SK-N-SH (cell line): ENCODE measurements around the gene HTR6. TPM values are rescaled to one million over a fixed set of nuclear protein-coding genes. Genes with fewer than 3 reads are reported as not detected.
"Not testable (repeated sequence)": the region's sequence is repeated elsewhere in the genome, so short reads cannot be mapped to it uniquely, and the experiment has no call there.

Experiments used
- CTCF ChIA-PET: fragments of 300-600, 350-600 bp; formaldehyde crosslinking; extraction: SDS; loops from one replicate; lab custom pipeline; 2021; lab: Yijun Ruan, JAX
- POLR2A ChIA-PET: fragments of 350-600 bp; sonication (Branson Sonifier 250); formaldehyde crosslinking; extraction: SDS; loops from one replicate; lab custom pipeline; 2020; ENCODE audit warnings: antibody characterized with exemption, inconsistent platforms; lab: Yijun Ruan, JAX
- DNase-seq: peaks from one replicate; pipeline ENCODE4 v3.0.0; 2012
- H2AFZ ChIP-seq: fragments of 200-600 bp; sonication (generic); 2 replicates; pipeline ENCODE4 v1.8.1; 2016; ENCODE audit warnings: antibody characterized with exemption, mild to moderate bottlenecking, low read depth
- H3F3A ChIP-seq: fragments of 200-600 bp; sonication (generic); replicated peaks from 2 replicates; pipeline ENCODE3; 2016; ENCODE audit warnings: antibody characterized with exemption, mild to moderate bottlenecking; ENCODE audit not compliant: insufficient read depth
- H3K27ac ChIP-seq, 2 experiments: fragments of 200-500 bp in 1 of 2; fragments of 200-600 bp in 1 of 2; sonication (Bioruptor generic) in 1 of 2; sonication (generic), shearing (Covaris generic) in 1 of 2; 2 replicates each; pipeline versions ENCODE4 v1.5.1 to v1.6.1; 2014 to 2016; ENCODE audit warnings: low read depth in 2 of 2, inconsistent platforms in 1 of 2, low read length in 1 of 2, mild to moderate bottlenecking in 1 of 2, mixed read lengths in 1 of 2
- H3K27me3 ChIP-seq: fragments of 200-600 bp; sonication (generic), shearing (Covaris generic); 2 replicates; pipeline ENCODE4 v1.6.1; 2016; ENCODE audit warnings: mixed run types; ENCODE audit not compliant: insufficient read depth
- H3K36me3 ChIP-seq, 2 experiments: fragments of 200-500 bp in 1 of 2; fragments of 200-600 bp in 1 of 2; sonication (Bioruptor generic) in 1 of 2; sonication (generic) in 1 of 2; replicated peaks in 1 of 2; 2 replicates each; pipeline versions ENCODE3 to v1.5.1; 2014 to 2016; ENCODE audit warnings: low read length in 1 of 2, mild to moderate bottlenecking in 1 of 2; ENCODE audit not compliant: insufficient read depth in 2 of 2, control insufficient read depth in 1 of 2
- H3K4me1 ChIP-seq, 2 experiments: fragments of 200-500 bp in 1 of 2; fragments of 200-600 bp in 1 of 2; sonication (Bioruptor generic) in 1 of 2; sonication (generic), shearing (Covaris generic) in 1 of 2; 2 replicates each; pipeline versions ENCODE4 v1.5.1 to v1.6.1; 2014 to 2016; ENCODE audit warnings: low read depth in 1 of 2, low read length in 1 of 2, mixed run types in 1 of 2; ENCODE audit not compliant: insufficient read depth in 2 of 2, control insufficient read depth in 1 of 2
- H3K4me2 ChIP-seq: fragments of 200-600 bp; sonication (generic), shearing (Covaris generic); 2 replicates; pipeline ENCODE4 v1.6.1; 2017; ENCODE audit warnings: mixed run types
- H3K4me3 ChIP-seq, 2 experiments: fragments of 200-500 bp in 1 of 2; fragments of 200-600 bp in 1 of 2; sonication (Bioruptor generic) in 1 of 2; sonication (generic), shearing (Covaris generic) in 1 of 2; 2 replicates each; pipeline versions ENCODE4 v1.5.1 to v1.8.1; 2014 to 2016; ENCODE audit warnings: low read depth in 2 of 2, inconsistent platforms in 1 of 2, low read length in 1 of 2, mild to moderate bottlenecking in 1 of 2, mixed read lengths in 1 of 2, moderate library complexity in 1 of 2
- H3K79me2 ChIP-seq: fragments of 200-600 bp; sonication (generic); 2 replicates; pipeline ENCODE4 v1.8.1; 2017; ENCODE audit warnings: mild to moderate bottlenecking; ENCODE audit not compliant: insufficient read depth
- H3K9ac ChIP-seq: fragments of 200-600 bp; sonication (generic); 2 replicates; pipeline ENCODE4 v1.6.1; 2017; ENCODE audit warnings: mixed run types
- H3K9me2 ChIP-seq: fragments of 200-600 bp; sonication (generic); 2 replicates; pipeline ENCODE4 v1.6.1; 2017; ENCODE audit warnings: mixed run types
- H3K9me3 ChIP-seq: fragments of 200-600 bp; sonication (generic); 2 replicates; pipeline ENCODE4 v1.6.1; 2017; ENCODE audit warnings: mixed run types, mild to moderate bottlenecking, moderate library complexity
- H4K20me1 ChIP-seq: fragments of 200-600 bp; sonication (generic); 2 replicates; pipeline ENCODE4 v1.6.1; 2017; ENCODE audit warnings: mild to moderate bottlenecking, mixed run types; ENCODE audit not compliant: insufficient read depth
- CTCF ChIP-seq: fragments of 200-600 bp; sonication (generic); IDR thresholded peaks from 2 replicates; pipeline ENCODE4 v1.6.1; 2017; ENCODE audit warnings: antibody characterized with exemption, mild to moderate bottlenecking, moderate library complexity
- EP300 ChIP-seq, 2 experiments: IDR thresholded peaks; 2 replicates each; pipeline versions ENCODE4 v1.4.0 to v1.6.1; 2012; ENCODE audit warnings: borderline replicate concordance in 1 of 2, low read depth in 1 of 2, low read length in 1 of 2
- FOSL2 ChIP-seq: IDR thresholded peaks from 2 replicates; pipeline ENCODE4 v1.4.0; 2012; ENCODE audit warnings: low read depth, mild to moderate bottlenecking, moderate library complexity, borderline replicate concordance
- MEF2A ChIP-seq: IDR thresholded peaks from 2 replicates; pipeline ENCODE4 v1.4.0; 2012; ENCODE audit warnings: low read depth, borderline replicate concordance
- NFIC ChIP-seq: IDR thresholded peaks from 2 replicates; pipeline ENCODE4 v1.4.0; 2012; ENCODE audit warnings: borderline replicate concordance
- PBX3 ChIP-seq: IDR thresholded peaks from 2 replicates; pipeline ENCODE4; 2012
- USF1 ChIP-seq: IDR thresholded peaks from 2 replicates; pipeline ENCODE4 v1.4.0; 2012; ENCODE audit warnings: low read depth, borderline replicate concordance
- USF2 ChIP-seq: fragments of 150-350 bp; IDR thresholded peaks from 2 replicates; pipeline ENCODE4 v1.6.1; 2017; ENCODE audit warnings: antibody characterized with exemption, low read length, low read depth, borderline replicate concordance
- YY1 ChIP-seq: IDR thresholded peaks from 2 replicates; pipeline ENCODE4 v1.4.0; 2012; ENCODE audit warnings: low read depth, mild to moderate bottlenecking
- WGBS: methylation state at CpG from one replicate; pipeline ENCODE4 v1.1.6; 2017; ENCODE audit warnings: low lambda C conversion rate; 5-methylcytosine and 5-hydroxymethylcytosine counted together
- polyA plus RNA-seq, 3 experiments: library from polyadenylated mRNA; depleted of rRNA; stranded (reverse); fragments of >200 nt; gene quantifications; 2 replicates each; pipeline ENCODE4 v1.2.3, GENCODE V29; 2012

The HTR6 gene
- polyA plus RNA-seq, 1 of the 3 experiments (the other 2 are of a cell fraction), result 0.05 TPM

GRCh38 chr1:19639228-19639627 lies 25.4 kb upstream of the HTR6 start:
- POLR2A ChIA-PET, result not testable (repeated sequence)

GRCh38 chr1:19639999-19640362 lies 24.7 kb upstream of the HTR6 start:
- Histone ChIP-seq H3K4me1 (peaks cover 0 to 11% of the 10 kb centered on the region in 2 experiments; a peak in 1 of 4 replicates), H3K79me2 (no peaks in the 10 kb centered on the region), H3K27me3 (no peaks in the 10 kb centered on the region)
- TF ChIP-seq USF1, result no peak
- TF ChIP-seq, all 33 proteins: peak for 0
- CTCF ChIA-PET, result interaction anchor here (0.8 to 3.1 kb wide), 5 partner anchors 11 to 234 kb away, joined by 3 to 19 read pairs (median 5); a partner anchor contains a TSS
- Histone ChIP-seq H3K9ac (no peak overlapping the region), H3K27ac (no peak overlapping the region), H3K36me3 (no peaks in the 10 kb centered on the region), H3K9me2 (no peaks in the 10 kb centered on the region), H3K9me3 (no peaks in the 10 kb centered on the region), H2AFZ (peak overlapping the region; percentile 23; the same call in 1 of the 2 replicates), H4K20me1 (no peaks in the 10 kb centered on the region), H3K4me3 (no peak overlapping the region), H3F3A (no peaks in the 10 kb centered on the region), H3K4me2 (no peak overlapping the region)
- DNase-seq, result no peak
- POLR2A ChIA-PET, result no interaction called here
- 89% methylated on average over 3 of the region's 3 CpGs for WGBS

More at GRCh38 chr1:19639228-19639627, 25.4 kb upstream of the HTR6 start:
- not testable (repeated sequence) for H3K9me2 ChIP-seq, H3K4me2 ChIP-seq, H3K27me3 ChIP-seq, H3F3A ChIP-seq, H4K20me1 ChIP-seq, H3K9me3 ChIP-seq, H3K27ac ChIP-seq, H2AFZ ChIP-seq, H3K9ac ChIP-seq, H3K79me2 ChIP-seq, H3K4me3 ChIP-seq, H3K36me3 ChIP-seq, DNase-seq
- peak; percentile 29 for TF ChIP-seq CTCF
- peaks cover 0 to 11% of the 10 kb centered on the region in 2 experiments; a peak in 1 of 4 replicates for H3K4me1 ChIP-seq
- CTCF ChIA-PET, result interaction anchor here (0.6 to 1.9 kb wide), 3 partner anchors 9 to 91 kb away, joined by 3 to 5 read pairs (median 4); a partner anchor contains a TSS
- 86% methylated on average over 10 of the region's 10 CpGs for WGBS

GRCh38 chr1:19640363-19641316 lies 24.0 kb upstream of the HTR6 start:
- Histone ChIP-seq H3F3A (no peaks in the 10 kb centered on the region), H3K9ac (no peak overlapping the region), H2AFZ (peak overlapping the region; percentile 23; the same call in 1 of the 2 replicates), H3K27ac (no peak overlapping the region), H3K4me1 (peaks cover 0 to 11% of the 10 kb centered on the region in 2 experiments; a peak in 1 of 4 replicates), H3K27me3 (no peaks in the 10 kb centered on the region), H3K79me2 (no peaks in the 10 kb centered on the region), H3K4me3 (no peak overlapping the region), H3K9me2 (no peaks in the 10 kb centered on the region), H3K4me2 (no peak overlapping the region), H3K9me3 (no peaks in the 10 kb centered on the region), H3K36me3 (no peaks in the 10 kb centered on the region), H4K20me1 (no peaks in the 10 kb centered on the region)
- 40% methylated on average over 11 of the region's 14 CpGs for WGBS
- DNase-seq, result peak; percentile 80
- ChIA-PET CTCF (interaction anchor here (0.8 to 3.1 kb wide), 11 partner anchors 11 to 249 kb away, joined by 3 to 19 read pairs (median 4); a partner anchor contains a TSS), POLR2A (interaction anchor here (0.5 kb wide), 1 partner anchor 281 kb away, joined by 3 read pairs; no protein-coding TSS in a partner anchor)
- TF ChIP-seq MEF2A (no peak), NFIC (peak; percentile 69), CTCF (no peak), USF2 (no peak), EP300 (IDR thresholded peaks at IDR 0.05; ENCODE audit: borderline replicate concordance in 1 of 2, low read depth in 1 of 2, low read length in 1 of 2) (no peak), FOSL2 (no peak), PBX3 (0 out of 2 replicates have a peak, but pooled peaks have one; percentile 4), YY1 (no peak)
